WTC11 (cell line): ENCODE measurements around the gene SLC2A4. TPM values are rescaled to one million over a fixed set of nuclear protein-coding genes. Genes with fewer than 3 reads are reported as not detected.

Experiments used
- ATAC-seq: fragments of 200-7000 bp; cut with Tn5 transposase; 2 replicates; pipeline ENCODE4 v1.10.0; 2021; ENCODE audit warnings: mild to moderate bottlenecking, moderate library complexity
- CTCF ChIA-PET: fragments of 300-600 bp; sonication (Branson Sonifier 250); formaldehyde crosslinking; loops from one replicate; lab custom pipeline; 2021; ENCODE audit warnings: antibody characterized with exemption; lab: Charles Lee
- POLR2A ChIA-PET: fragments of 350-600 bp; sonication (Branson Sonifier 250); formaldehyde crosslinking; loops from one replicate; lab custom pipeline; 2021; ENCODE audit warnings: antibody characterized with exemption; lab: Charles Lee
- DNase-seq: peaks from one replicate; pipeline ENCODE4 v3.0.0; 2021; ENCODE audit warnings: low spot score
- H3K27ac Mint-ChIP-seq: 2 replicates; pipeline ENCODE4 v1.8.0; 2021; ENCODE audit warnings: mixed read lengths
- H3K27me3 Mint-ChIP-seq: 2 replicates; pipeline ENCODE4 v1.8.0; 2021; ENCODE audit warnings: low read depth, mild to moderate bottlenecking, moderate library complexity, mixed read lengths
- H3K36me3 Mint-ChIP-seq: 2 replicates; pipeline ENCODE4 v1.8.0; 2021; ENCODE audit warnings: mixed read lengths
- H3K4me1 Mint-ChIP-seq: 2 replicates; pipeline ENCODE4 v1.8.0; 2022; ENCODE audit warnings: mixed read lengths
- H3K4me3 Mint-ChIP-seq: 2 replicates; pipeline ENCODE4 v1.8.0; 2021; ENCODE audit warnings: mild to moderate bottlenecking, moderate library complexity, mixed read lengths
- H3K9me3 Mint-ChIP-seq: 2 replicates; pipeline ENCODE4 v1.8.0; 2021; ENCODE audit warnings: mixed read lengths
- ATF1 ChIP-seq: sonication (generic); formaldehyde crosslinking; IDR thresholded peaks from 2 replicates; pipeline ENCODE4 v1.8.1; 2023; ENCODE audit warnings: mild to moderate bottlenecking, moderate library complexity, missing genetic modification reagents
- ATF2 ChIP-seq: sonication (generic); formaldehyde crosslinking; IDR thresholded peaks from 2 replicates; pipeline ENCODE4 v1.8.1; 2022; ENCODE audit warnings: low read depth, missing genetic modification reagents, borderline replicate concordance
- CREB1 ChIP-seq: sonication (generic); formaldehyde crosslinking; IDR thresholded peaks from 2 replicates; pipeline ENCODE4 v1.8.0; 2023; ENCODE audit warnings: mild to moderate bottlenecking, missing genetic modification reagents
- ESRRA ChIP-seq: sonication (generic); formaldehyde crosslinking; IDR thresholded peaks from 2 replicates; pipeline ENCODE4 v1.8.1; 2022; ENCODE audit warnings: mild to moderate bottlenecking, missing genetic modification reagents, borderline replicate concordance
- GTF2I ChIP-seq: fragments of 250-450 bp; sonication (Bioruptor Pico); conservative IDR thresholded peaks from 2 replicates; pipeline ENCODE4 v1.4.0; 2021; ENCODE audit warnings: mild to moderate bottlenecking
- IRF2 ChIP-seq: sonication (generic); formaldehyde crosslinking; IDR thresholded peaks from 2 replicates; pipeline ENCODE4 v1.8.0; 2022; ENCODE audit warnings: low read depth, missing genetic modification reagents, borderline replicate concordance
- NFE2L1 ChIP-seq: sonication (generic); formaldehyde crosslinking; IDR thresholded peaks from 2 replicates; pipeline ENCODE4 v1.8.1; 2023; ENCODE audit warnings: missing genetic modification reagents
- NFYB ChIP-seq: sonication (generic); formaldehyde crosslinking; conservative IDR thresholded peaks from 2 replicates; pipeline ENCODE4 v1.8.0; 2022; ENCODE audit warnings: low read depth, missing genetic modification reagents
- OVOL2 ChIP-seq: fragments of 250-450 bp; sonication (Bioruptor Pico); IDR thresholded peaks from 2 replicates; pipeline ENCODE4 v1.9.0; 2021; ENCODE audit warnings: mild to moderate bottlenecking, borderline replicate concordance
- ZNF396 ChIP-seq: fragments of 250-450 bp; sonication (Bioruptor Pico); IDR thresholded peaks from 2 replicates; pipeline ENCODE4 v1.8.0; 2021; ENCODE audit warnings: mild to moderate bottlenecking, moderate library complexity, borderline replicate concordance
- ZNF425 ChIP-seq: fragments of 250-450 bp; sonication (Bioruptor Pico); conservative IDR thresholded peaks from 2 replicates; pipeline ENCODE4 v1.9.0; 2021; ENCODE audit warnings: mild to moderate bottlenecking
- ZNF532 ChIP-seq: fragments of 250-450 bp; sonication (Bioruptor Pico); IDR thresholded peaks from 2 replicates; pipeline ENCODE4 v1.9.0; 2021; ENCODE audit warnings: mild to moderate bottlenecking, borderline replicate concordance
- total RNA-seq: library from RNA; stranded (reverse); gene quantifications from 3 replicates; pipeline ENCODE4 v1.2.3, GENCODE V29; 2021
- TF ChIP-seq, protein P1 (sequence below): sonication (generic); formaldehyde crosslinking; IDR thresholded peaks from 2 replicates; pipeline ENCODE4 v1.8.1; 2023; ENCODE audit warnings: mild to moderate bottlenecking, missing genetic modification reagents

SLC2A4 gene
- total RNA-seq, 1 experiment from 2014 or later = 6.4 TPM

- ChIA-PET POLR2A (interaction anchor here (1.2 to 1.4 kb wide), 2 partner anchors 11 to 15 kb away, joined by 3 to 7 read pairs; no protein-coding TSS in a partner anchor), CTCF (interaction anchor here (0.7 to 4.1 kb wide), 25 partner anchors 7 to 249 kb away, joined by 3 to 119 read pairs (median 4); partner anchors contain the start of genes ACADVL, ACAP1, DLG4 and DVL2)
- no peaks in the 10 kb centered on the region for H3K36me3 Mint-ChIP-seq
- H3K9me3 Mint-ChIP-seq = no peaks in the 10 kb centered on the region
- TF ChIP-seq NFYB (no peak), ATF2 (no peak), NFE2L1 (CRISPR knock-in tag) (no peak), OVOL2 (no peak), ATF1 (CRISPR knock-in tag) (no peak), ZNF396 (CRISPR knock-in tag) (no peak), CREB1 (CRISPR knock-in tag) (no peak), ZNF532 (CRISPR knock-in tag) (no peak), GTF2I (CRISPR knock-in tag) (no peak), ESRRA (no peak), IRF2 (CRISPR knock-in tag) (no peak), ZNF425 (CRISPR knock-in tag) (no peak)
- TF ChIP-seq, protein P1, sequence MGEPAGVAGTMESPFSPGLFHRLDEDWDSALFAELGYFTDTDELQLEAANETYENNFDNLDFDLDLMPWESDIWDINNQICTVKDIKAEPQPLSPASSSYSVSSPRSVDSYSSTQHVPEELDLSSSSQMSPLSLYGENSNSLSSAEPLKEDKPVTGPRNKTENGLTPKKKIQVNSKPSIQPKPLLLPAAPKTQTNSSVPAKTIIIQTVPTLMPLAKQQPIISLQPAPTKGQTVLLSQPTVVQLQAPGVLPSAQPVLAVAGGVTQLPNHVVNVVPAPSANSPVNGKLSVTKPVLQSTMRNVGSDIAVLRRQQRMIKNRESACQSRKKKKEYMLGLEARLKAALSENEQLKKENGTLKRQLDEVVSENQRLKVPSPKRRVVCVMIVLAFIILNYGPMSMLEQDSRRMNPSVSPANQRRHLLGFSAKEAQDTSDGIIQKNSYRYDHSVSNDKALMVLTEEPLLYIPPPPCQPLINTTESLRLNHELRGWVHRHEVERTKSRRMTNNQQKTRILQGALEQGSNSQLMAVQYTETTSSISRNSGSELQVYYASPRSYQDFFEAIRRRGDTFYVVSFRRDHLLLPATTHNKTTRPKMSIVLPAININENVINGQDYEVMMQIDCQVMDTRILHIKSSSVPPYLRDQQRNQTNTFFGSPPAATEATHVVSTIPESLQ = no peak
- peaks cover 23% of the 10 kb centered on the region for H3K4me1 Mint-ChIP-seq
- peak overlapping the region; percentile 70 for H3K4me3 Mint-ChIP-seq
- no peak for ATAC-seq
- no peak for DNase-seq
- peak overlapping the region; percentile 45; the same call in 1 of the 2 replicates for H3K27ac Mint-ChIP-seq
- H3K27me3 Mint-ChIP-seq = peaks cover 78% of the 10 kb centered on the region
These were observed 14.0 kb downstream of the SLC2A4 start for GRCh38 chr17:7295230-7296180.
